Mucosa of descending colon (tissue), 3 donors: ENCODE data around the gene EEPD1. TPM values are rescaled to one million over a fixed set of nuclear protein-coding genes. Genes with fewer than 3 reads are reported as not detected.

Experiments
- ATAC-seq: fragments of 200-7000 bp; cut with Tn5 transposase; one replicate; pipeline ENCODE4 v1.9.1; 2020; ENCODE audit warnings: mild to moderate bottlenecking, moderate library complexity
- DNase-seq, 3 donors: peaks; one replicate each; pipeline ENCODE4 v3.0.0-alpha.2; 2020
- H3K36me3 ChIP-seq: fragments of 200-600 bp; one replicate; pipeline ENCODE4 v1.8.0; 2021; ENCODE audit warnings: low read depth, mild to moderate bottlenecking
- H3K4me1 ChIP-seq: fragments of 200-600 bp; one replicate; pipeline ENCODE4 v1.8.0; 2021; ENCODE audit warnings: low read depth, mild to moderate bottlenecking
- H3K4me3 ChIP-seq: fragments of 200-600 bp; one replicate; pipeline ENCODE4 v1.8.0; 2021; ENCODE audit warnings: mild to moderate bottlenecking
- H3K9me3 ChIP-seq: fragments of 200-600 bp; one replicate; pipeline ENCODE4 v1.8.0; 2021; ENCODE audit warnings: mild to moderate bottlenecking
- CTCF ChIP-seq: fragments of 200-600 bp; IDR thresholded peaks from one replicate; pipeline ENCODE4 v1.8.0; 2022; ENCODE audit warnings: antibody characterized with exemption, mild to moderate bottlenecking
- intact Hi-C, 2 donors: fragments of 100-400 bp; cut with DNase I in 1 of 2; cut with micrococcal nuclease in 1 of 2; formaldehyde crosslinking; loops; one replicate each; pipeline versions ENCODE4 v1.11.0 to v1.11.1; 2022; cut with DNase I, micrococcal nuclease
- total RNA-seq, 3 donors: library from RNA; stranded (reverse); fragmentation: NEBNext Ultra II Directional in 2 of 3; extraction: Animal tissue kit (Norgen Biotek cat#: 25700) in 2 of 3; gene quantifications; one replicate each; pipeline versions ENCODE4 v1.2.1 to v1.2.4, GENCODE V29; 2021 to 2023
- donor health status: DM: no; HTN: no; CAD: no; lungs with moderate emphysema.
- donor health status: DM: no; HTN: no; CAD: no.
- donor health status: DM: no; HTN: yes; CAD: no.

Gene EEPD1
- total RNA-seq, 3 donors from 2014 or later, result 9.9 to 16.8 (median 16.3) TPM

GRCh38 chr7:36279200-36279925 is 126.3 kb downstream of the EEPD1 start:
- intact Hi-C loops, result no loop called here
- Histone ChIP-seq H3K4me1 (peaks cover 17% of the 10 kb centered on the region), H3K36me3 (no peaks in the 10 kb centered on the region), H3K4me3 (no peak overlapping the region), H3K9me3 (no peaks in the 10 kb centered on the region)
- no peak for TF ChIP-seq CTCF
- DNase-seq (no peak), ATAC-seq (no peak)

- no peak for ATAC-seq
- Histone ChIP-seq H3K9me3 (no peaks in the 10 kb centered on the region), H3K4me3 (no peak overlapping the region), H3K36me3 (no peaks in the 10 kb centered on the region), H3K4me1 (peaks cover 17% of the 10 kb centered on the region)
- DNase-seq, result no peak
- intact Hi-C loops, result no loop called here
- no peak for TF ChIP-seq CTCF
Measured at GRCh38 chr7:36279926-36280315, 126.9 kb downstream of the EEPD1 start.

- no peaks in the 10 kb centered on the region for H3K36me3 ChIP-seq
- DNase-seq (peak; percentile 72 to 80 (median 74)), ATAC-seq (peak; percentile 89)
- no peak overlapping the region for H3K4me3 ChIP-seq
- no peak for TF ChIP-seq CTCF
- intact Hi-C loops, result no loop called here
- H3K4me1 ChIP-seq, result peaks cover 18% of the 10 kb centered on the region
- H3K9me3 ChIP-seq, result no peaks in the 10 kb centered on the region
Measured at GRCh38 chr7:36280840-36281812, 128.1 kb downstream of the EEPD1 start.

GRCh38 chr7:36281945-36282717 is 129.1 kb downstream of the EEPD1 start:
- Histone ChIP-seq H3K4me1 (peaks cover 23% of the 10 kb centered on the region), H3K4me3 (no peak overlapping the region), H3K9me3 (no peaks in the 10 kb centered on the region), H3K36me3 (no peaks in the 10 kb centered on the region)
- no peak for TF ChIP-seq CTCF
- DNase-seq (no peak), ATAC-seq (no peak)
- intact Hi-C loops, result no loop called here

GRCh38 chr7:36283181-36283580 is 130.1 kb downstream of the EEPD1 start:
- TF ChIP-seq CTCF, result no peak
- ATAC-seq (no peak), DNase-seq (no peak)
- H3K9me3 ChIP-seq, result no peaks in the 10 kb centered on the region
- H3K4me3 ChIP-seq, result no peak overlapping the region
- intact Hi-C loops, result no loop called here
- peaks cover 33% of the 10 kb centered on the region for H3K4me1 ChIP-seq
- no peaks in the 10 kb centered on the region for H3K36me3 ChIP-seq
